Sigmoid colon (tissue), 7 donors: Measurements from ENCODE around the gene ABI1. TPM values are rescaled to one million over a fixed set of nuclear protein-coding genes. Genes with fewer than 3 reads are reported as not detected.

Source experiments
- DNase-seq: peaks from one replicate; pipeline ENCODE4 v3.0.0-alpha.2; 2019
- H3K27ac ChIP-seq, 4 donors: fragments of 200-600 bp; sonication (generic); one replicate each; pipeline ENCODE4 v1.5.1; 2016 to 2019; ENCODE audit warnings: mild to moderate bottlenecking in 1 of 4
- H3K27me3 ChIP-seq, 3 donors: fragments of 200-600 bp; sonication (generic); one replicate each; pipeline ENCODE4 v1.5.1; 2019; ENCODE audit warnings: mild to moderate bottlenecking in 1 of 3
- H3K36me3 ChIP-seq, 4 donors: fragments of 200-600 bp; sonication (generic); one replicate each; pipeline ENCODE4 v1.5.1; 2016 to 2019
- H3K4me1 ChIP-seq, 4 donors: fragments of 200-600 bp; sonication (generic); one replicate each; pipeline ENCODE4 v1.5.1; 2017 to 2019
- H3K4me3 ChIP-seq, 4 donors: fragments of 200-600 bp; sonication (generic); one replicate each; pipeline ENCODE4 v1.5.1; 2017 to 2019; ENCODE audit warnings: mild to moderate bottlenecking in 2 of 4, moderate library complexity in 1 of 4
- H3K9me3 ChIP-seq, 4 donors: fragments of 200-600 bp in 3 of 4; sonication (generic) in 3 of 4; one replicate each; pipeline versions ENCODE4 v1.5.1 to v1.6.1; 2013 to 2019
- EP300 ChIP-seq, 4 donors: sonication (generic); formaldehyde crosslinking; IDR thresholded peaks; one replicate each; pipeline ENCODE4 v1.6.1; 2017; ENCODE audit warnings: antibody characterized with exemption in 4 of 4
- POLR2A ChIP-seq, 2 donors: fragments of 450-650 bp; IDR thresholded peaks; one replicate each; pipeline ENCODE4 v1.6.1; 2016; ENCODE audit warnings: antibody characterized with exemption in 2 of 2, mild to moderate bottlenecking in 2 of 2, moderate library complexity in 2 of 2
- POLR2AphosphoS5 ChIP-seq, 4 donors: sonication (generic); formaldehyde crosslinking; IDR thresholded peaks; one replicate each; pipeline ENCODE4 v1.6.1; 2017; ENCODE audit warnings: antibody characterized with exemption in 4 of 4
- WGBS, 2 donors: extraction: QIAGEN DNeasy Blood & Tissue Kit; methylation state at CpG; one replicate each; pipeline ENCODE4 v1.1.7; 2013; 5-methylcytosine and 5-hydroxymethylcytosine counted together
- intact Hi-C: fragments of 100-400 bp; cut with DNase I; formaldehyde crosslinking; loops from one replicate; pipeline ENCODE4 v1.15.1; 2023
- polyA plus RNA-seq, 3 donors: library from polyadenylated mRNA; stranded (reverse); fragments of 200-250 nt; gene quantifications; one replicate each; pipeline ENCODE4 v1.2.3, GENCODE V29; 2013
- total RNA-seq, 4 donors: library from RNA; depleted of rRNA; stranded (reverse); fragments of >200 nt; gene quantifications; one replicate each; pipeline ENCODE4 v1.1.0, GENCODE V29; 2016
- TF ChIP-seq, protein P1 (sequence below), 4 experiments: fragments of 450-650 bp in 3 of 4; fragments of 200-600 bp in 1 of 4; IDR thresholded peaks; one replicate each; pipeline ENCODE4 v1.5.1; 2016 to 2019; ENCODE audit warnings: antibody characterized with exemption in 4 of 4, mild to moderate bottlenecking in 3 of 4, moderate library complexity in 2 of 4
- donor health status: healthy with polysubstance abuse.
- donor health status: Bipolar disorder and iron deficiency.
- donor health status: healthy.

The ABI1 gene
- total and polyA plus RNA-seq, 7 donors: 30.4 to 49.0 (median 44.4) TPM

DNA sequence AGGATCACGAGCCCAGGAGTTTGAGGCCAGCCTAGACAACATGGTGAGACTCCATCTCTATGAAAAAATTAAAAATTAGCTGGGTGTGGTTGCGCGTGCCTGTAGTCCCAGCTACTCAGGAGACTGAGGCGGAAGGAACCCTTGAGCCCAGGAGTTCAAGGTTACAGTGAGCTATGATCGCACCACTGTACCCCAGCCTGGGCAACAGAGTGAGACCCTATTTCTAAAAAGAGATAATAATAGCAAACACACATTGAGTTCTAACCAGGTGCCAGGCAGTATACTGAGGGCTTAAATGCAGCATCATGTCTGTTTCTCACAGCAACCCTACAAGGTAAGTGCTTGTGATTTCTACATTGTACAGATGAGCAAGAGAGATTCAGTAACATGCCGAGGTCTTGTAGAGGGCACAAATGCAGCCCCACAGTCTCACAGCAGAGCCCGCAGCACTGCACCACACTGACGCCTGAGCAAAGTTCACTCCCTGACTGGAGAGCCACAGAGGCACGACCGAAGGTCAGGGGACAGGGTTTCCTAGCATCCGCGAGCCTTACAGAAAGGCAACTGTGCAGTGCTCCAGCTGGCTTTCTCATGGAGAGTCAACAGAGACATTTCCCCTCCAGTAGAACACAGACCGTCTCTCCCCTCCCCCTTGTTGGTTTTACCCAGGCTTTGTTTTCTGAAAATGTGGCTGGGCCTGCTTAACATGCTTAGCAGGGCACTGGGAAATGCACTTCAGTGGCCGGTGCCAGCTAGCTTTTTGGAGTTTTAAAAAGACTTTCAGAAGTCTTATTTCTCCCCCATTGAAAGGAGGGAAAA, 126.8 kb downstream of the ABI1 start:
- Histone ChIP-seq H3K27ac (no peak overlapping the region), H3K27me3 (no peaks in the 10 kb centered on the region), H3K4me3 (no peak overlapping the region), H3K9me3 (no peaks in the 10 kb centered on the region), H3K36me3 (peaks cover 0 to 25% (median 5%) of the 10 kb centered on the region in 4 donors), H3K4me1 (no peaks in the 10 kb centered on the region)
- 43 to 78% methylated on average over 14 of the region's 14 CpGs for WGBS, 2 donors
- intact Hi-C loops: no loop called here
- TF ChIP-seq POLR2AphosphoS5 (IDR thresholded peaks at IDR 0.05): no peak
- no peak for TF ChIP-seq POLR2A (IDR thresholded peaks at IDR 0.05)
- TF ChIP-seq, protein P1, sequence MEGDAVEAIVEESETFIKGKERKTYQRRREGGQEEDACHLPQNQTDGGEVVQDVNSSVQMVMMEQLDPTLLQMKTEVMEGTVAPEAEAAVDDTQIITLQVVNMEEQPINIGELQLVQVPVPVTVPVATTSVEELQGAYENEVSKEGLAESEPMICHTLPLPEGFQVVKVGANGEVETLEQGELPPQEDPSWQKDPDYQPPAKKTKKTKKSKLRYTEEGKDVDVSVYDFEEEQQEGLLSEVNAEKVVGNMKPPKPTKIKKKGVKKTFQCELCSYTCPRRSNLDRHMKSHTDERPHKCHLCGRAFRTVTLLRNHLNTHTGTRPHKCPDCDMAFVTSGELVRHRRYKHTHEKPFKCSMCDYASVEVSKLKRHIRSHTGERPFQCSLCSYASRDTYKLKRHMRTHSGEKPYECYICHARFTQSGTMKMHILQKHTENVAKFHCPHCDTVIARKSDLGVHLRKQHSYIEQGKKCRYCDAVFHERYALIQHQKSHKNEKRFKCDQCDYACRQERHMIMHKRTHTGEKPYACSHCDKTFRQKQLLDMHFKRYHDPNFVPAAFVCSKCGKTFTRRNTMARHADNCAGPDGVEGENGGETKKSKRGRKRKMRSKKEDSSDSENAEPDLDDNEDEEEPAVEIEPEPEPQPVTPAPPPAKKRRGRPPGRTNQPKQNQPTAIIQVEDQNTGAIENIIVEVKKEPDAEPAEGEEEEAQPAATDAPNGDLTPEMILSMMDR (IDR thresholded peaks at IDR 0.05): no peak
- no peak for TF ChIP-seq EP300 (IDR thresholded peaks at IDR 0.05)
- DNase-seq: no peak

DNA sequence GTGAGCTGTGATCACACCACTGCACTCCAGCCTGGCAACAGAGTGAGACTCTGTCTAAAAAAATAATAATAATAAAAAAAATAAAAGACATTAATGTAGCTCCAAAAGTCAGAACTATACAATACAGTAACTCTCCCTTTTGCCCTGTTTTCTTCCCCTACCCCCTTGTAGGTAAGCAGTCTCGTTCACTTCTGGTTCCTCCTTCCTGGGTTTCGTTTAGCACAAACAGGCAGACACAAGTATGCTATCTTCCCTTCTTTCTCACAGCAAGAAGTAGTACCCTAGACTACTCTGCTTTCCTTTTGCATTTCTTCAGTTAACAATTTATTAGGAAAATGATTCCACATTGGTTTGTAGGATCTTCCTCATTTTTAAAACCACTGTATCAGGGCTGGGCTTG, 130.2 kb downstream of the ABI1 start:
- WGBS, 2 donors: 87 to 88% methylated on average over 2 of the region's 2 CpGs
- intact Hi-C loops: no loop called here
- Histone ChIP-seq H3K9me3 (no peaks in the 10 kb centered on the region), H3K4me1 (no peaks in the 10 kb centered on the region), H3K27ac (no peak overlapping the region), H3K36me3 (peaks cover 0 to 16% (median 2%) of the 10 kb centered on the region in 4 donors), H3K4me3 (no peak overlapping the region), H3K27me3 (no peaks in the 10 kb centered on the region)
- no peak for DNase-seq
- TF ChIP-seq POLR2A (IDR thresholded peaks at IDR 0.05): no peak
- no peak for TF ChIP-seq POLR2AphosphoS5 (IDR thresholded peaks at IDR 0.05)
- TF ChIP-seq EP300 (IDR thresholded peaks at IDR 0.05): no peak
- TF ChIP-seq, protein P1 (IDR thresholded peaks at IDR 0.05): no peak

- intact Hi-C loops: loop anchor here (5.0 kb wide), 1 partner anchor 133 kb away; the partner anchor contains the start of gene ABI1
- no peak for DNase-seq
- WGBS, 2 donors: 74 to 91% methylated on average over 4 of the region's 4 CpGs
Measured at GRCh38 chr10:26729395-26729794, 131.4 kb downstream of the ABI1 start.

DNA sequence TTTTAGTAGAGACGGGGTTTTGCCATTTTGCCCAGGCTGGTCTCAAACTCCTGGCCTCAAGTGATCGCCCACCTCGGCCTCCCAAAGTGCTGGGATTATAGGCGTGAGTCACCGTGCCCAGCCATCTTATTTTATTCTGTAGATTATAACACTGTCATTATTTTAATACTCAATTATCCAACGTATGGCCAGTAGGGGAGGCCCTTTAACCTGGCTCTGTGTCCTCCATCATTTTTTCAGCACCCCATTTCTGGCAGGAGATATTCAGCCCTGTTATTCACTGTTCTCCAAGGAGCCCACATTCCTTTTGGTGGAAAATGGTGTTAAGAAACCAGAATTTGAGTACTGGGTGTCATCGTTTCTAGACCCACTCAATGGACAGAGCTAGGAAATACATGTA, 131.8 kb downstream of the ABI1 start:
- H3K27ac ChIP-seq: no peak overlapping the region
- WGBS, 2 donors: 91 to 92% methylated on average over 7 of the region's 7 CpGs
- H3K36me3 ChIP-seq: peaks cover 0 to 27% (median 2%) of the 10 kb centered on the region in 4 donors
- no peaks in the 10 kb centered on the region for H3K4me1 ChIP-seq
- TF ChIP-seq, protein P1 (IDR thresholded peaks at IDR 0.05): no peak
- TF ChIP-seq EP300 (IDR thresholded peaks at IDR 0.05) (no peak), POLR2A (IDR thresholded peaks at IDR 0.05) (no peak), POLR2AphosphoS5 (IDR thresholded peaks at IDR 0.05) (no peak)
- H3K27me3 ChIP-seq: no peaks in the 10 kb centered on the region
- DNase-seq: no peak
- intact Hi-C loops: loop anchor here (5.0 kb wide), 1 partner anchor 133 kb away; the partner anchor contains the start of gene ABI1
- H3K4me3 ChIP-seq: no peak overlapping the region
- no peaks in the 10 kb centered on the region for H3K9me3 ChIP-seq

More at GRCh38 chr10:26729395-26729794, 131.4 kb downstream of the ABI1 start:
- Histone ChIP-seq H3K4me3 (no peak overlapping the region), H3K27ac (no peak overlapping the region), H3K27me3 (no peaks in the 10 kb centered on the region), H3K36me3 (peaks cover 0 to 22% (median 2%) of the 10 kb centered on the region in 4 donors), H3K9me3 (no peaks in the 10 kb centered on the region), H3K4me1 (no peaks in the 10 kb centered on the region)
- no peak for TF ChIP-seq EP300 (IDR thresholded peaks at IDR 0.05)
- TF ChIP-seq, protein P1 (IDR thresholded peaks at IDR 0.05): no peak
- no peak for TF ChIP-seq POLR2AphosphoS5 (IDR thresholded peaks at IDR 0.05)
